ENCODE measurements around the gene DIO1.

- TF ChIP-seq CTCF (IDR thresholded peaks at IDR 0.05; ENCODE audit: poor library complexity), result no peak
- TF ChIP-seq EZH2 (IDR thresholded peaks at IDR 0.05; ENCODE audit: borderline replicate concordance), result no peak
Observed at GRCh38 chr1:53934170-53934765, 40.3 kb downstream of the DIO1 start.

Measured in hepatocyte (in vitro differentiated cells).